K562 (cell line): ENCODE measurements around the gene HAS3. TPM values are rescaled to one million over a fixed set of nuclear protein-coding genes. Genes with fewer than 3 reads are reported as not detected.

Experiments used
- ATAC-seq: fragments of 200-7000 bp; cut with Tn5 transposase; 3 replicates; pipeline ENCODE4 v1.9.1; 2020; ENCODE audit warnings: moderate library complexity
- BruUV-seq: library from RNA; stranded (reverse); fragments of 400-500 nt; replicated peaks from 2 replicates; lab custom pipeline; 2021; lab: Mats Ljungman, UMichigan
- CTCF ChIA-PET: fragments of 300-600 bp; formaldehyde crosslinking; extraction: SDS; loops from one replicate; lab custom pipeline; 2021; ENCODE audit warnings: low intra/inter-chr PET ratio; lab: Yijun Ruan, JAX
- POLR2A ChIA-PET: fragments of 300-600, 350-650 bp; sonication (Branson Sonifier 250); formaldehyde crosslinking; extraction: SDS; loops from one replicate; lab custom pipeline; 2021; ENCODE audit warnings: antibody characterized with exemption, inconsistent platforms; lab: Yijun Ruan, JAX
- DNase-seq, 4 experiments: peaks; one replicate each; pipeline versions ENCODE4 v3.0.0 to v3.0.0-alpha.2; 2011 to 2018; ENCODE audit warnings: low spot score in 3 of 4, mixed read lengths in 3 of 4; ENCODE audit errors: extremely low read depth in 1 of 4
- FAIRE-seq: peaks from 2 replicates; lab custom pipeline; 2011; peaks lifted over from hg19 to GRCh38; lab: Jason Lieb, UNC
- H2AFZ ChIP-seq: 2 replicates; pipeline ENCODE4 v1.6.0; 2011; ENCODE audit warnings: low read depth, low read length, control low read depth, inconsistent platforms
- H3K27ac ChIP-seq: fragments of 200-600 bp; 3 replicates; pipeline ENCODE4 v1.8.0; 2011; ENCODE audit warnings: low read depth, mild to moderate bottlenecking, control low read depth, inconsistent platforms, low read length, moderate library complexity, mixed read lengths; ENCODE audit errors: extremely low read depth
- H3K27me3 ChIP-seq, 2 experiments: fragments of 300-600 bp in 1 of 2; 2 replicates in 1 of 2; 3 replicates in 1 of 2; pipeline versions ENCODE4 v1.6.0 to v1.8.0; 2011; ENCODE audit warnings: inconsistent platforms in 2 of 2, low read length in 2 of 2, mild to moderate bottlenecking in 1 of 2, mixed read lengths in 1 of 2, moderate library complexity in 1 of 2; ENCODE audit not compliant: control insufficient read depth in 2 of 2, insufficient read depth in 2 of 2
- H3K36me3 ChIP-seq: fragments of 300-600 bp; 3 replicates; pipeline ENCODE4 v1.8.0; 2011; ENCODE audit warnings: mild to moderate bottlenecking, low read length, inconsistent platforms; ENCODE audit not compliant: control insufficient read depth, insufficient read depth
- H3K4me1 ChIP-seq, 2 experiments: fragments of 200-600 bp in 1 of 2; replicated peaks in 1 of 2; 2 replicates in 1 of 2; 3 replicates in 1 of 2; pipeline versions ENCODE4 v1.5.1 to v1.8.0; 2011; ENCODE audit warnings: inconsistent platforms in 2 of 2, low read length in 2 of 2, mild to moderate bottlenecking in 1 of 2, mixed read lengths in 1 of 2, moderate library complexity in 1 of 2; ENCODE audit not compliant: control insufficient read depth in 2 of 2, insufficient read depth in 2 of 2
- H3K4me2 ChIP-seq: 2 replicates; pipeline ENCODE4 v1.6.1; 2011; ENCODE audit warnings: low read length, control low read depth, inconsistent platforms, mixed read lengths; ENCODE audit not compliant: insufficient read depth
- H3K4me3 ChIP-seq: fragments of 200-600 bp; sonication (generic), shearing (Covaris generic); 2 replicates; pipeline ENCODE4 v1.5.1; 2016; ENCODE audit warnings: control low read depth, inconsistent platforms
- H3K79me2 ChIP-seq: fragments of 200-600 bp; 3 replicates; pipeline ENCODE4 v1.8.0; 2011; ENCODE audit warnings: low read length, inconsistent platforms; ENCODE audit not compliant: control insufficient read depth, insufficient read depth
- H3K9ac ChIP-seq, 2 experiments: 2 replicates each; pipeline versions ENCODE4 v1.6.0 to v1.6.1; 2011; ENCODE audit warnings: low read depth in 2 of 2, low read length in 2 of 2, control low read depth in 1 of 2, inconsistent platforms in 1 of 2, mild to moderate bottlenecking in 1 of 2, mixed read lengths in 1 of 2; ENCODE audit not compliant: insufficient read depth in 1 of 2
- H3K9me1 ChIP-seq: one replicate; pipeline ENCODE4 v1.6.0; 2011; ENCODE audit warnings: inconsistent platforms, mild to moderate bottlenecking, low read length, moderate library complexity; ENCODE audit not compliant: control insufficient read depth, insufficient read depth
- H3K9me3 ChIP-seq: replicated peaks from 2 replicates; pipeline ENCODE4 v1.5.1; 2011; ENCODE audit warnings: low read depth, low read length, inconsistent platforms; ENCODE audit not compliant: control insufficient read depth, insufficient read depth
- H4K20me1 ChIP-seq: replicated peaks from 2 replicates; pipeline ENCODE4 v1.6.1; 2011; ENCODE audit warnings: low read length, inconsistent platforms, mixed read lengths; ENCODE audit not compliant: control insufficient read depth, insufficient read depth
- ARNT ChIP-seq, 2 experiments: fragments of 450-650 bp; IDR thresholded peaks; 2 replicates each; pipeline ENCODE4 v1.6.1; 2016; ENCODE audit warnings: mild to moderate bottlenecking in 1 of 2
- CREBBP ChIP-seq: IDR thresholded peaks from one replicate; pipeline ENCODE4 v1.6.1; 2012; ENCODE audit warnings: low read depth, mild to moderate bottlenecking, control low read depth, inconsistent platforms, low read length
- ETV1 ChIP-seq: fragments of 450-650 bp; conservative IDR thresholded peaks from 2 replicates; pipeline ENCODE4 v1.6.1; 2016; ENCODE audit warnings: missing genetic modification characterization, control low read depth, low read depth, missing compliant biosample characterization
- FIP1L1 ChIP-seq: fragments of 200-400 bp; formaldehyde crosslinking; IDR thresholded peaks from 2 replicates; pipeline ENCODE4 v1.6.1; 2018; ENCODE audit warnings: mild to moderate bottlenecking, low read depth, low read length; ENCODE audit not compliant: poor library complexity, severe bottlenecking
- RCOR1 ChIP-seq, 2 experiments: IDR thresholded peaks; 2 replicates each; pipeline ENCODE4 v1.6.1; 2012; ENCODE audit warnings: low read depth in 2 of 2, low read length in 2 of 2, borderline replicate concordance in 1 of 2, improper control_type of control experiment in 1 of 2
- USF2 ChIP-seq: sonication (generic); formaldehyde crosslinking; IDR thresholded peaks from 2 replicates; pipeline ENCODE4 v1.5.0; 2020; ENCODE audit warnings: missing genetic modification reagents
- ZNF184 ChIP-seq: sonication (generic); formaldehyde crosslinking; IDR thresholded peaks from 2 replicates; pipeline ENCODE4 v1.5.0; 2020; ENCODE audit warnings: missing genetic modification reagents
- ZNF311 ChIP-seq: fragments of 250-450 bp; sonication (Bioruptor Pico); IDR thresholded peaks from 2 replicates; pipeline ENCODE4 v1.4.0; 2020; ENCODE audit warnings: mild to moderate bottlenecking, moderate library complexity
- ZNF316 ChIP-seq: fragments of 450-650 bp; IDR thresholded peaks from 2 replicates; pipeline ENCODE4 v1.6.1; 2016
- ZNF445 ChIP-seq: fragments of 250-450 bp; sonication (Bioruptor Pico); IDR thresholded peaks from 2 replicates; pipeline ENCODE4 v1.4.0; 2020; ENCODE audit warnings: low read depth, mild to moderate bottlenecking, moderate library complexity
- ZNF695 ChIP-seq: fragments of 450-650 bp; formaldehyde crosslinking; IDR thresholded peaks from 2 replicates; pipeline ENCODE4 v1.4.0; 2020; ENCODE audit warnings: mild to moderate bottlenecking, moderate library complexity
- WGBS: fragments of 100-300 bp; shearing (Covaris generic); methylation state at CpG from one replicate; pipeline ENCODE4 v1.1.6; 2016; ENCODE audit warnings: low coverage, mixed read lengths; ENCODE audit not compliant: insufficient coverage; ENCODE audit errors: missing lambda C conversion rate; 5-methylcytosine and 5-hydroxymethylcytosine counted together
- in situ Hi-C: fragments of 300-500 bp; cut with MboI; formaldehyde crosslinking; loops from 4 replicates; pipeline ENCODE4 v1.15.0; 2018; ENCODE audit warnings: inconsistent platforms, mixed read lengths
- intact Hi-C: fragments of 100-400 bp; cut with micrococcal nuclease; formaldehyde crosslinking; loops from 2 replicates; pipeline ENCODE4 v1.14.2; 2022
- polyA plus RNA-seq, 8 experiments: library from polyadenylated mRNA; depleted of rRNA in 4 of 8; stranded (reverse) in 5 of 8; unstranded in 3 of 8; fragments of >200 nt; fragmentation: Nextera tagmentation in 2 of 8; fragmentation: Illumina TruSeq in 1 of 8; extraction: Ambion mirVana in 2 of 8; extraction: Trizol in 1 of 8; gene quantifications; 2 replicates each; pipeline versions ENCODE4 v1.2.1 to v1.2.3, GENCODE V29; 2011 to 2014; ENCODE audit warnings: inconsistent platforms in 1 of 8, missing spikeins in 1 of 8
- total RNA-seq, 7 experiments: library from RNA; depleted of rRNA in 6 of 7; stranded (reverse); fragments of >200 nt in 6 of 7; fragmentation: Illumina TruSeq in 2 of 7; extraction: Trizol in 2 of 7; gene quantifications; 2 replicates each; pipeline versions ENCODE4 v1.2.1 to v1.2.3, GENCODE V29; 2011 to 2021; ENCODE audit warnings: low replicate concordance in 1 of 7

Gene HAS3
- total and polyA plus RNA-seq, 9 of the 15 experiments (the other 6 are each of a cell fraction or from before 2014, with no cell fraction given), result 0.04 to 0.33 (median 0.13) TPM; not detected in 1

- H3K27ac ChIP-seq, result no peak overlapping the region
- no peaks in the 10 kb centered on the region for H3K9me3 ChIP-seq
- intact Hi-C loops, result no loop called here
- BruUV-seq, result no TSS peak
- no peaks in the 10 kb centered on the region for H3K27me3 ChIP-seq
- FAIRE-seq, result no peak
- H3K9ac ChIP-seq, result no peak overlapping the region
- CTCF ChIA-PET, result no interaction called here
- H3K4me1 ChIP-seq, result no peaks in the 10 kb centered on the region
- POLR2A ChIA-PET, result interaction anchor here (0.6 to 2.0 kb wide), 4 partner anchors 10 to 1134 kb away, joined by 4 read pairs; no protein-coding TSS in a partner anchor
- no peak overlapping the region for H3K4me2 ChIP-seq
- H3K79me2 ChIP-seq, result no peaks in the 10 kb centered on the region
- no peak for ATAC-seq
- in situ Hi-C loops, result no loop called here
- TF ChIP-seq ZNF695 (no peak), ZNF316 (peak; percentile 32; the same call in 1 of the 2 replicates)
- no peak overlapping the region for H3K4me3 ChIP-seq
- H3K9me1 ChIP-seq, result no peaks in the 10 kb centered on the region
- H4K20me1 ChIP-seq, result no peaks in the 10 kb centered on the region; the same call in none of the 2 replicates
- no peak for DNase-seq
- H3K36me3 ChIP-seq, result peaks cover 91% of the 10 kb centered on the region
- H2AFZ ChIP-seq, result no peak overlapping the region
- 89% methylated on average over 6 of the region's 6 CpGs for WGBS
These were observed 60.1 kb downstream of the HAS3 start for GRCh38 chr16:69165584-69165983.

DNA sequence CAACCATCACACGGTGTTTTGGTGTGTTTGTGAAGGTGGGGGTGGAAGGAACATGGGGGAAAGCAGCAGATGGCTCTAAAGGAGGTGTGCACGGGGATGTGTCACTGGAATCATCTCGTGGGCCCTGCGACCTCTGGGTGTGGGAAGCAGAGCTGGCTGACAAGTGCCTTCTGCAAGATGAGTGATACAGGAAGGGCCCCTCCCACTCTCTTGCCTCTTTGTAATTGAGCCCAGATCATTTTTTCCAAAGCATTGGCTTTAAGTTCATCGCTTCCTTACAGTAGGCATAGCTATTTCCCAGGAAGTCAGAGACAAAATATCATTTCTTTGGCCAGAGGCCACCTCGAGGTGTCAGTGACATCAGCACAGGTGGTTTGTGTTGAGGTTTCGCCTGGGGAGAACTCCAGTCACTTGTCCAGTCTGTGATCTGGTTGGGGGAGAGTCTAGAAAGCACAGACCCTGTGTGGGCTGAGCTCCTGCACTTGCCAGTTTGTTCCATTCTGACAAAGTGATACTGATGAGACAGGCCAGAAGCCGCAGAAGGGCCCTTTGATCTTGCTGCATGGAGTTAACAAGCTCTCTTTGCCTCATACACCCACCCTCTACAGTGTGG, 60.9 kb downstream of the HAS3 start:
- CTCF ChIA-PET, result no interaction called here
- no peaks in the 10 kb centered on the region for H3K27me3 ChIP-seq
- no peaks in the 10 kb centered on the region; the same call in none of the 2 replicates for H4K20me1 ChIP-seq
- no peak for ATAC-seq
- H3K4me1 ChIP-seq, result peaks cover 0 to under 1% of the 10 kb centered on the region in 2 experiments; a peak in 3 of 5 replicates
- H3K79me2 ChIP-seq, result no peaks in the 10 kb centered on the region
- no peak overlapping the region for H3K9ac ChIP-seq
- H3K4me3 ChIP-seq, result no peak overlapping the region
- POLR2A ChIA-PET, result interaction anchor here (0.6 to 2.0 kb wide), 5 partner anchors 11 to 55 kb away, joined by 3 to 4 read pairs (median 4); no protein-coding TSS in a partner anchor
- no peak overlapping the region for H2AFZ ChIP-seq
- H3K27ac ChIP-seq, result no peak overlapping the region
- intact Hi-C loops (no loop called here), in situ Hi-C loops (no loop called here)
- BruUV-seq, result no TSS peak
- peak in 2 of 4 experiments; percentile 29 to 33 for DNase-seq
- peaks cover 87% of the 10 kb centered on the region for H3K36me3 ChIP-seq
- WGBS, result 69% methylated on average over 7 of the region's 8 CpGs
- H3K4me2 ChIP-seq, result no peak overlapping the region
- no peaks in the 10 kb centered on the region for H3K9me1 ChIP-seq
- FAIRE-seq, result no peak
- H3K9me3 ChIP-seq, result no peaks in the 10 kb centered on the region
- TF ChIP-seq FIP1L1 (no peak), ETV1 (tag) (no peak), USF2 (CRISPR knock-in tag) (no peak), ZNF184 (no peak), CREBBP (no peak), RCOR1 (IDR thresholded peaks at IDR 0.05; ENCODE audit: borderline replicate concordance in 1 of 2, low read depth in 2 of 2, low read length in 2 of 2) (no peak), ZNF311 (CRISPR knock-in tag) (no peak), ZNF445 (CRISPR knock-in tag) (no peak), ARNT (IDR thresholded peaks at IDR 0.05) (no peak)
